Activated CD8-positive, alpha-beta memory T cell treated with anti-CD3 and anti-CD28 coated beads for 4 hours (primary cell): ENCODE measurements around the gene TUBB3.
A peak's percentile ranks its signal among the peaks of the same experiment; 100 is the strongest.
"Not testable (repeated sequence)": the region's sequence is repeated elsewhere in the genome, so short reads cannot be mapped to it uniquely, and the experiment has no call there.

Experiments
- DNase-seq, 2 donors: peaks; one replicate each; pipeline ENCODE4 v3.0.0-alpha.2; 2020; ENCODE audit warnings: low read depth in 2 of 2

TUBB3 gene

GRCh38 chr16:89902980-89903379, 20.2 kb upstream of the TUBB3 start:
- DNase-seq: no peak

- no peak for DNase-seq
Measured at GRCh38 chr16:89903908-89904515, 19.1 kb upstream of the TUBB3 start.

- no peak for DNase-seq
Measured at GRCh38 chr16:89904606-89905510, 18.3 kb upstream of the TUBB3 start.

- no peak for DNase-seq
Measured at GRCh38 chr16:89905511-89906139, 17.5 kb upstream of the TUBB3 start.

GRCh38 chr16:89906140-89907025, 16.8 kb upstream of the TUBB3 start:
- no peak for DNase-seq

- no peak for DNase-seq
Measured at GRCh38 chr16:89907055-89907814, 15.9 kb upstream of the TUBB3 start.

GRCh38 chr16:89908236-89908635, 14.9 kb upstream of the TUBB3 start:
- DNase-seq: no peak

- no peak for DNase-seq
Measured at GRCh38 chr16:89909777-89910716, 13.1 kb upstream of the TUBB3 start.

- DNase-seq: no peak
Measured at GRCh38 chr16:89910717-89911354, 12.3 kb upstream of the TUBB3 start.

GRCh38 chr16:89911375-89911774, 11.8 kb upstream of the TUBB3 start:
- DNase-seq: no peak

GRCh38 chr16:89912143-89912542, 11.0 kb upstream of the TUBB3 start:
- no peak for DNase-seq

- DNase-seq: no peak
Measured at GRCh38 chr16:89912627-89913026, 10.5 kb upstream of the TUBB3 start.

- DNase-seq: no peak
Measured at GRCh38 chr16:89913408-89914387, 9.4 kb upstream of the TUBB3 start.

- DNase-seq: not testable (repeated sequence)
Measured at GRCh38 chr16:89914642-89915285, 8.4 kb upstream of the TUBB3 start.

GRCh38 chr16:89915303-89916232, 7.6 kb upstream of the TUBB3 start:
- DNase-seq: no peak

GRCh38 chr16:89917773-89918452, 5.2 kb upstream of the TUBB3 start:
- DNase-seq: peak; percentile 28 to 57
